Stimulated activated CD4-positive, alpha-beta T cell treated with anti-CD3 and anti-CD28 coated beads, Interleukin-12 subunit alpha, Interleukin-12 subunit beta, amount 100 ng/mL, for 48 hours (primary cell): Measurements from ENCODE around the gene PPFIA1.
"Not testable (repeated sequence)": the region's sequence is repeated elsewhere in the genome, so short reads cannot be mapped to it uniquely, and the experiment has no call there.

Source experiments
- DNase-seq, 3 donors: peaks; one replicate each; pipeline ENCODE4 v3.0.0-alpha.2; 2020; ENCODE audit warnings: low read depth in 2 of 3, low spot score in 1 of 3

Gene PPFIA1

GRCh38 chr11:70387564-70387963 lies 117.1 kb downstream of the PPFIA1 start:
- DNase-seq, result no peak

GRCh38 chr11:70389201-70389600 lies 118.7 kb downstream of the PPFIA1 start:
- no peak for DNase-seq

- DNase-seq, result not testable (repeated sequence)
Measured at GRCh38 chr11:70390882-70391281, 120.4 kb downstream of the PPFIA1 start.

GRCh38 chr11:70394211-70394950 lies 123.9 kb downstream of the PPFIA1 start:
- no peak for DNase-seq

- DNase-seq, result no peak
Measured at GRCh38 chr11:70397336-70397982, 127.0 kb downstream of the PPFIA1 start.

GRCh38 chr11:70397983-70398833 lies 127.7 kb downstream of the PPFIA1 start, which contains the start of gene CTTN:
TSS of gene CTTN (plus strand) at chr11:70398529. CDS start at chr11:70407298, 8,769 bp downstream.
- peak; percentile 40 to 71 (median 53) for DNase-seq

- DNase-seq, result no peak
Measured at GRCh38 chr11:70398834-70399680, 128.6 kb downstream of the PPFIA1 start.

GRCh38 chr11:70399681-70400112 lies 129.2 kb downstream of the PPFIA1 start:
- DNase-seq, result no peak

- no peak for DNase-seq
Measured at GRCh38 chr11:70400643-70401042, 130.2 kb downstream of the PPFIA1 start.

GRCh38 chr11:70402016-70402415 lies 131.5 kb downstream of the PPFIA1 start:
- DNase-seq, result no peak

- no peak for DNase-seq
Measured at GRCh38 chr11:70402685-70403084, 132.2 kb downstream of the PPFIA1 start.

- DNase-seq, result no peak
Measured at GRCh38 chr11:70404244-70404643, 133.8 kb downstream of the PPFIA1 start.

GRCh38 chr11:70405679-70406395 lies 135.3 kb downstream of the PPFIA1 start:
- DNase-seq, result no peak

- DNase-seq, result no peak
Measured at GRCh38 chr11:70407121-70407520, 136.6 kb downstream of the PPFIA1 start.

GRCh38 chr11:70407814-70408213 lies 137.3 kb downstream of the PPFIA1 start:
- no peak for DNase-seq

GRCh38 chr11:70408326-70408725 lies 137.8 kb downstream of the PPFIA1 start:
- DNase-seq, result not testable (repeated sequence)

GRCh38 chr11:70409437-70409836 lies 138.9 kb downstream of the PPFIA1 start:
- no peak for DNase-seq

- no peak for DNase-seq
Measured at GRCh38 chr11:70409871-70410270, 139.4 kb downstream of the PPFIA1 start.

- DNase-seq, result no peak
Measured at GRCh38 chr11:70410276-70411205, 140.1 kb downstream of the PPFIA1 start.
